HCEC 1CT (cell line): ENCODE measurements around the gene SFT2D1.
A peak's percentile ranks its signal among the peaks of the same experiment; 100 is the strongest.
"Not testable (repeated sequence)": the region's sequence is repeated elsewhere in the genome, so short reads cannot be mapped to it uniquely, and the experiment has no call there.

Experiments used
- DNase-seq: peaks from one replicate; pipeline ENCODE4 v3.0.0-alpha.2; 2017

Gene SFT2D1

GRCh38 chr6:166361077-166361429 lies 18.7 kb upstream of the SFT2D1 start:
- DNase-seq, result no peak

DNA sequence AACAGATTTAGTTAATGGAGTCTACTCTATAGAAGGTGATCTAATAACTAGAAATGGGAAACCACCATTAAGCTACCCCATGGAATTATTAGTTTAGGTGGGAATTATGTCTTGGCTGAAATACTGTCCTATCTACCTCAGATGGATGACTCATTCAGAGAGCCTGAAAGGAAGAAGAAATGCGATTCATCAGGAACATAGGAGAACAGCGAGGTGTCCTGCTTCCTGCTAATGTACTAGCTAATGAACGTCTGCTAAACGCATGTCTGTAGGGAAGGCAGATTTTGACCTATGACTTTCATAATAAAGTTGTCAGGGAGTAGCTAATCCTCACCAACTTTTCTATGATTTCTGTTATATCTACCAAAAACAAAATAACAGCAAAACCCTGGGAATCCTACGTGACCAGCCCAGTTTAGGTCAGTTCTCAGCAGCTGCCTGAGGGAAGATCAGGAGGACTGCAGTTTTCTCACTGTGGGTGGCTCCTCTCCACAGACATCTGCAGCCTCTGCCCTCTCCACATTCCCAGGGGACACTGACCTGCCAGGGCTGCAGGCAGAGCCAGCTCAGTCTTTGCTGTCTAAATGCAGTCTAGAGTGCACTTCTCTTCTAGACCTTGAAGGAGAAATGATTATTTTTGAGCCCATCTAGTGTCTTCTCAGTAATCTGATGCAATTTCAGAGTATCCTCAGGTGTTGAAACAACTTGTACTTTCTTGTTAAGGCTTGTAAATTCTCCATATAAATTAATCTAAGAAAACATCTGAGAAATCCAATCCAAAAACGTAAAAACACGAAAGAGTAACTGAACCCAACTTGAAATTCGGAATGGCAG lies 18.1 kb upstream of the SFT2D1 start:
- DNase-seq, result peak; percentile 17

GRCh38 chr6:166355552-166355951 lies 13.2 kb upstream of the SFT2D1 start:
- no peak for DNase-seq

- no peak for DNase-seq
Measured at GRCh38 chr6:166354965-166355364, 12.6 kb upstream of the SFT2D1 start.

DNA sequence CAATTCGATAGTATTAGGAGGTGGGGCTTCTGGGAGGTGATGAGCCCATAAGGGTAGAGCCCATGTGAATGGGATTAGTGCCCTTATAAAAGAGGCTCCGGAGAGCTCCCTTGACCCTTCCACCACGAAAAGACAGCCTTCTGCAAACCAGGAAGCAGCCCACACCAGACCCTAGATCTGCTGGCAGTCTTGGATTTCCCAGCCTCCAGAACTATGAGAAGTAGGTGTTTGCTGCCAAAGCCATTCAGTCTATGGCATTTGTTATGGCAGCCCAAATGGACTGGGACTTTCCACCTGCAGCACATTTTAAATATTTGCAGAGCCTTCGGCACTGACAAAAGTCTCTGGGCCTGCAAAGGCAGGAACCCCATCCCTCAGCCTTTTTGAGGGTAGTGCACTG lies 11.8 kb upstream of the SFT2D1 start:
- no peak for DNase-seq

GRCh38 chr6:166353507-166353906 lies 11.2 kb upstream of the SFT2D1 start:
- DNase-seq, result no peak

DNA sequence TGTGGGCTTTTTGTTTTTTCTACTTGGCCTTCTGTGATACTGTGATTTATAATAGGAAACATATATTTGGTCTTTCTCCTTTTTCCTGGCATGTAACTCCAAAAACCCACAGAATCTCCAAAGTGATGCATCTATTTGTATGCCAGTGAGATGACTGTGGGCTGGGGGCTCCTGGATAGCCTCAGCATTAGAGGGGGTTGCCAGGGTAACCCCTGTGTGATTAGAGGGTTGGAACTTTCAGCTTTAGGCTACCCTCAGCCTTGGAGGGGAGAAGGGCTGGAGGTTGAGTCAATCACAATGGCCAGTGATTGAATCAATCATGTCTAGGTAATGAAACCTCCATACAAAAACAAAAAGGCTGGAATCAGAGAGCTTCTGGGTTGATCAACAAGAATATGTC lies 10.6 kb upstream of the SFT2D1 start:
- DNase-seq, result no peak

- peak; percentile 72 for DNase-seq
Measured at GRCh38 chr6:166351715-166352285, 9.5 kb upstream of the SFT2D1 start.

GRCh38 chr6:166348305-166348949 lies 6.1 kb upstream of the SFT2D1 start:
- DNase-seq, result no peak

- no peak for DNase-seq
Measured at GRCh38 chr6:166346965-166347364, 4.6 kb upstream of the SFT2D1 start.

- no peak for DNase-seq
Measured at GRCh38 chr6:166346449-166346848, 4.1 kb upstream of the SFT2D1 start.

DNA sequence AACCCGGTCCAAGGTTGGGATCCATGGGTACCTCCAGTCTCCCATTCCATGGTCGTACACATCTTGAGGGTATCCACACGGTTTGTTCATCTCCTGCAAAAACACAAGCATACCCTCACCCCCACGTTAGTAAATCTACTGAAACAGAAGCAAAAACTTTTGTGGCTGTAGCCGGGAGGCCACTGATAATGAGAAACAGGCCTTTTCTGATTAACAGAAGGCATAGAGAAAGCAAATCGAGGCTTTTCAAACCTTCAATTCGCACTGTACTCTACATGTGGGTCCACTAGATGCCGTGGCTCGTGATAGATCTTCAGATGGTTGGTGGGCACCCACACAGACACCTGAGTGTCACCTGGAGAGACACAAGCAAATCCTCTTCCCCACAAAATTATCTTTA lies 3.3 kb upstream of the SFT2D1 start:
- DNase-seq, result not testable (repeated sequence)

- DNase-seq, result not testable (repeated sequence)
Measured at GRCh38 chr6:166344921-166345320, 2.6 kb upstream of the SFT2D1 start.

DNA sequence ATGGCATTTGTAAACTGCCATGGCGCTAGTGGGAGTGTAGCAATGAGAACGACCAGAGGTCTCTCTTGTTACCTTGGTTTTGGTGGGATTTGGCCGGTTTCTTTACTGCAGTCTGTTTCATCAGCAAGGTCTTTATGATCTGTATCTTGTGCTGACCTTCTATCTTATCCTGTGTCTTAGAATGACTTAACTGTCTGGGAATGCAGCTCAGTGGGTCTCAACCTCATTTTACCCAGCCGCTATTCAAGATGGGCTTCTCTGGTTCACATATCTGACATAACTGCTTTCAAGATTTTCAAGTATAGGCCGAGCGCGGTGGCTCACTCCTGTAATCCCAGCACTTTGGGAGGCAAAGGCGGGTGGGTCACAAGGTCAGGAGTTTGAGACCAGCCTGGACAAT lies 1.9 kb upstream of the SFT2D1 start:
- DNase-seq, result no peak

DNA sequence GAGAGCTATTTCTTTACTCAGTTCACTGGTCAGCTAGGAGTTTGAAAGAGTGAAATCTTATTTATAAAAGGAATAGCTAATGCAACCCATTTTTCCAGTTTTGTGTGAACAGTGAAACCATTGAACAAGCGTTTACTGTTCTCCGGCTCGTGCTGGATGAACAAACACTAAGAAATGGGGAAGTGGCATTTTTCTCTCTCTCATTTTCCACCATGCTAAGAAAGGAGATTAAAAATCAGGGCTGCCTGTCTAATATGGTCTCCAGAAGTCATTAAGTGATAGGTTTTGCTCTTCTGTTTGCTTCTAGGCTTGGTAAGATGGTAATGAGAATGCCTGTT lies 774 bp upstream of the SFT2D1 start:
- no peak for DNase-seq

DNA sequence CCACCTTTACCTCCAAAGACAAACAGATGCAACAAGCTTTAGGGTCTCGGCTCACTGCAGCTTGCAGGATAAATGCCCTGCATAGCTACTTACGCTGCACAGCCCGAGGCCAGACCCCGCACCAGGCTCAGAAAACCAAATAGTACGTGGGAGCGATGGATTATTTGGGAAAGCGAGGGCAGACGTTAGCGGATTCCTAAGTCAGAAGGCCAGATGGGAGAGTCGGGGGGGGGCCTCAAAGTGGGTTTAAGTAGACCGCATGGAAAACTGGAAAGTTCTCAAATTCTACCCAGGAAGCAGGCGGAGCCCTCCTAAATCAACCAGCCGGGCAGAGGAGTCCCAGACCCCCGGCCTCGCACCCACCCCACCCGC lies 382 bp downstream of the SFT2D1 start:
- DNase-seq, result no peak

DNA sequence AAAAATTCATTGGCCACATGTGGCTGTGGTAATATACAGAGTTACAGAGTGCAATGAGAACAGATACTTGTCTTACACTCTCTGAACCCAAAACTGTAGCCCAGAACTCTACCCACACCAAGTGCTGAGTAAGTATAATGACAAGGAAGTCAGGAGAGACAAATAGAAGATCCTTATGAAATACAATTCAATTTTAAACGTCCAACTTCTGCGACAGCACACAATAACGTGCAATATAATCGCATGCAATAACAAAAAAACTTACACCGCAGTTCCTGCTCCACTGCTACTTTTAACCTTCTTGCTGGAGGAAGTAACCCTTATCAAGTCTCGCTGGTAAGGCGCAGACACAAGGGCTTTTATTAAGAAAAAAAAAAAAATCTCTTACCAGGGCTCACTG lies 881 bp downstream of the SFT2D1 start:
- DNase-seq, result no peak

DNA sequence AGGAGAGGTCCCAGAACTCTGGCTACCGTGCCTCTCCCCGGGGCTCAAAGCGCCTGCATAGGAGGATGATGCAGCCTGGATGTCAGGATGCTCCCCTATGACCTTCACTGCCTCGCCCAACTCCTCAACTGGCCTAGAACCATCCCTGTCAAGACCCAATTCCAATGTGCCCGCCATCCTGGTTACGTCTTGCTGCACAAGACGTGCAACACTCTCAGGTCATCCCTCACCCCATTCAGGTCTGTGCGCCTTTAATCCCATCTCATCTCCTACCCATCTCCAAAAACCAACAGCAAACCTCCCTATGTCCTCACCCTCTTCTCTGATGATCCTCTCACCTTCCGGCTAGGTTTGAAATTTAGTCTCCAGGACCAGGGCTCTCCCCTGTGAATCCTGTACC lies 3.5 kb downstream of the SFT2D1 start:
- no peak for DNase-seq

GRCh38 chr6:166336847-166337246 lies 5.5 kb downstream of the SFT2D1 start:
- DNase-seq, result no peak

DNA sequence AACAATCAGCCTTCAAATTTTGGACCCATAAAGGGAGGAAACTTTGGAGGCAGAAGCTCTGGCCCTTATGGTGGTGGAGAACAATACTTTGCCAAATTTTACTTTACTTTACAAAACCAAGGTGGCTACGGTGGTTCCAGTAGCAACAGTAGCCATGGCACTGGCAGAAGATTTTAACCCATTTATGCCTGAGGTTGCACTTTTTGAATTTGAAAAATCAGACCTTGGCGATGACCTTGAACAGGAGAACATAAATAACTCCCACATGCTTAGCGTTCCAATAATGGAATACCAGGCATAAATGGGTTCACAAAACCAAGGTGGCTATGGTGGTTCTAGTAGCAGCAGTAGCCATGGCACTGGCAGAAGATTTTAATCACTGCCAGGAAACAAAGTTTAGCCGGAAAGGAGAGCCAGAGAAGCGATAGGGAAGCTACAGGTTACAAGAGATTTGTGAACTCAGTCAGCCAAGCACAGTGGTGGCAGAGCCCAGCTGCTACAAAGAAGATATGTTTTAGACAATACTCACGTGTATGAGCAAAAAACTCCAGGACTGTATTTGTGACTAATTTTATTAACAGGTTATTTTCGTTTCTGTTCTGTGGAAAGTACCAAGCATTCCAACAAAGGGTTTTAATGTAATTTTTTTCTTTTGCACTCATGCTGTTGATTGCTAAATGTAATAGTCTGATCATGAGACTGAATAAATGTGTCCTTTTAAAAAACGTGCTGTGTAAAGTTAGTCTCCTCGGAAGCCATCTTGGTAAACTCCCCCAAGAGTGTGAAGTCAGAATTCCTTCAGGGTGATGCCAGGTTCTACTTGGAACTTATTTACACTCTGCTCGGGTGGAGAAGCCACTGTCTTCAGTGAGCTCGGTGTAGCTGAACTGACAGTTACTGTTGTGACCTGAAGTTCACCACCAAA lies 6.7 kb downstream of the SFT2D1 start:
- DNase-seq, result no peak

DNA sequence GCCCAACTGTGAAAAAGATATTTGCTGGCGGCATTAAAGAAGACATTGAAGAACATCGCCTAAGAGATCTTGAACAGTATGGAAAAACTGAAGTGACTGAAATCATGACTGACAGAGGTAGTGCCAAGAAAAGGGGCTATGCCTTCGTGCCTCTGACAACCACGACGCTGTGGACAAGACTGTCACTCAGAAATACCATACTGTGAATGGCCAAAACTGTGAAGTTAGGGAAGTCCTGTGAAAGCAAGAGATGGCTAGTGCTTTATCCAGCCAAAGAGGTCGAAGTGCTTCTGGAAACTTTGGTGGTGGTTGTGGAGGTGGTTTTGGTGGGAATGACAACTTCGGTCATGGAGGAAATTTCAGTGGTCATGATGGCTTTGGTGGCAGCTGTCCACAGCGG lies 7.5 kb downstream of the SFT2D1 start:
- no peak for DNase-seq

- no peak for DNase-seq
Measured at GRCh38 chr6:166333172-166333995, 9.0 kb downstream of the SFT2D1 start.
